ENCODE measurements around the gene DIO1.
A peak's percentile ranks its signal among the peaks of the same experiment; 100 is the strongest.

Gene DIO1

DNA sequence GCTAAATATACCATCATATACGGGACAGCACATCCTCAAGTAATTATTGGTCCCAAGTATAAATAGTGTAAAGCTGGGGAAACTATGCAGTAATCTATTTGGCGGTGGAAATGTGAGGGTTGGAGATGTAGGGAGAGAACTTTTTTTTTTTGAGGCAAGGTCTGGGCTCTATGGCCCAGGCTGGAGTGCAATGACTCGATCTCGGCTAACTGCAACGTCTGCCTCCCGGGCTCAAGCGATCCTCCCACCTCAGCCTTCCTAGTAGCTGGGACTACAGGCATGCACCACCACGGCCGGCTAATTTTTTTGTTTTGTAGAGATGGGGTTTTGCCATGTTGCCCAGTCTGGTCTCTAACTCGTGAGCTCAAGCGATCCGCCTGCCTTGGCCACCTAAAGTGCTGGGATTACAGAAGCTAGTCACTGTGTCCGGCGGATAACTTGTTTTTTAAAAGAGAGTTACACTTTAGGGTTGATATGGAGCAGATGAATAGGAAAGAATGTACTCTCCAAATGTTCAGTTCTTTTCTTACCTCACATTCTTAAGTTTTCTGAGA is 49.6 kb downstream of the DIO1 start:
- no peak for DNase-seq

DNA sequence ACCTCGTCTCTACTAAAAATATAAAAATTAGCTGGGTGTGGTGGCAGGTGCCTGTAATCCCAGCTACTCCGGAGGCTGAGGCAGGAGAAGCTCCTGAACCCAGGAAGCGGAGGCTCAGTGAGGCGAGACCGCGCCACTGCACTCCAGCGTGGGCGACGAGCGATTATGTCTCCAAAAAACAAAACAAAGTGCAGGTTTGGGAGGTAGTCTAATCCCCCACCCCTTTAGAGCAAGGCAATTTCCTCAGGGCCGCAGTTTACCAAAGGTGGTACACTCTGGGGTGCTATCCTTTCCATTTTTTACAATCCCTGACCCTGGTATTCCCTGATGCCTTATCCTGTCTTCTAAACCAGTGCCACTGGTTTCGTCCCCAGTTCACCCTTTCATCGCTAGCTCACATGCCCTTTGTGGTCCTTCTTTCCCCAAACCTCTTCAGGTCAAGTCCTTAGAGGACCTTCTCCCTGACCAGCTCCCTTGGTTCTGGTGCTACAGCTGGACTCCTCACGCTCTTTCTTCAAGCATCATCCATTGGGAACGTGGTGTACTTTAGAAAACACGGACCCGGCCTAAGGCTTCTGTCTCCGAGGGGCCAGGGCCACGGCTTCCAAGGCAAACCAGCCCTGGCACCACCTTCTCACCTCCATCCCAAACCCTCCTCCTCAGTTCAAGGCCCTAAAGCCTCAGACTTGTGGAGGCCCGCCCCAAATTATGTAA is 50.6 kb downstream of the DIO1 start:
- DNase-seq = no peak

DNA sequence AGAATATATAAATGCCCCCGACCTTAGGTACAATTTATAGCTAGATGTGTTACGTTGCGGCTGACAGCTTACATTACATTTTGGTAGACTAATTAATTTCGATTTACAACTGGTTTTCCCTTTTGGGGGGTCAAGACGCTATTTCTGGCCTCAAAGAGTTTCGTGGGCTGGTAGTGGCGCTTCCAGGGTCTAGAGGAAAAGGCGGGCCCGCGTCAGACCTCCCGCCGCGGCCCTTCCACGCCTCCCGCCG is 51.1 kb downstream of the DIO1 start:
- DNase-seq = no peak

DNA sequence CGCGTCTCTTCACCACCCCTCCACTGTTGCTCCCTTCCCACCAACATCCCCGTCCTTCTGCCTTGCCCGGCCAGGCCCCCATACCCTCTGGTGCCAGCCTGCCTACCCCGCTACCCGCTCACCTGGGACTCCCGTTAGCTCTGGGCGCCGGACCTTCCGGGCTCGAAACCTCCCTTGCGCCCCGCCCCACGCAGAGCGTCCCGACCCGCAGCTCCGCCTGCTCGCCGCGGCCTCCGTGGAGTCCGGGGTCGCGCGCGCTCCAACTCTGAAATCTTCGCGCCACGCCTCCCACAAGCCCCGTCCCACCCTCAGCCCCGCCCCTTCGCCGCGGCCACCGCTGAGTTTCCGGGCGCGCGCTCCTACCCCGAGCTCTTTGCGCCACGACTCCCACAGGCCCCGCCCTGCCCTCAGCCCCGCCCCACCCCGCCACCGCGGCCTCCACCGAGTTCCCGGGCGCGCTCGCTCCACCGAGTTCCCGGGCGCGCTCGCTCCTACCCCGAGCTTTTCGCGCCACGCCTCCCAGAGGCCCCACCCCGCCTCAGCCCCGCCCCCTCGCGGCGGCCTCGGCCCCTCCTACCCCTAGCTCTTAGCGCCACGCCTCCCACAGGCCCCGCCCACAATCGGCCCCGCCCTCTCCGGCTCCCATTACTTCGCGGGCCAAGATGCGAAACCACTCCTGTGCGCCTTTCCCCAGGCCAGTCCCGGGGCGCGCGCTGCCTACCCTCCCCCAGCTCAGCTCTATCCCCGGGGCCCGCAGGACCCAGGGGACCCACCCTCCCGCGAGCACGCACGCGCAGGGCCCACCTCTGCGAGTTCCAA is 51.7 kb downstream of the DIO1 start, which contains the start of gene IFT25:
Gene IFT25, minus strand, starts transcription at position 267 of the 819 bp plus-strand sequence. CDS start 5,617 bp downstream, outside the sequence.
- DNase-seq = peak; percentile 94

DNA sequence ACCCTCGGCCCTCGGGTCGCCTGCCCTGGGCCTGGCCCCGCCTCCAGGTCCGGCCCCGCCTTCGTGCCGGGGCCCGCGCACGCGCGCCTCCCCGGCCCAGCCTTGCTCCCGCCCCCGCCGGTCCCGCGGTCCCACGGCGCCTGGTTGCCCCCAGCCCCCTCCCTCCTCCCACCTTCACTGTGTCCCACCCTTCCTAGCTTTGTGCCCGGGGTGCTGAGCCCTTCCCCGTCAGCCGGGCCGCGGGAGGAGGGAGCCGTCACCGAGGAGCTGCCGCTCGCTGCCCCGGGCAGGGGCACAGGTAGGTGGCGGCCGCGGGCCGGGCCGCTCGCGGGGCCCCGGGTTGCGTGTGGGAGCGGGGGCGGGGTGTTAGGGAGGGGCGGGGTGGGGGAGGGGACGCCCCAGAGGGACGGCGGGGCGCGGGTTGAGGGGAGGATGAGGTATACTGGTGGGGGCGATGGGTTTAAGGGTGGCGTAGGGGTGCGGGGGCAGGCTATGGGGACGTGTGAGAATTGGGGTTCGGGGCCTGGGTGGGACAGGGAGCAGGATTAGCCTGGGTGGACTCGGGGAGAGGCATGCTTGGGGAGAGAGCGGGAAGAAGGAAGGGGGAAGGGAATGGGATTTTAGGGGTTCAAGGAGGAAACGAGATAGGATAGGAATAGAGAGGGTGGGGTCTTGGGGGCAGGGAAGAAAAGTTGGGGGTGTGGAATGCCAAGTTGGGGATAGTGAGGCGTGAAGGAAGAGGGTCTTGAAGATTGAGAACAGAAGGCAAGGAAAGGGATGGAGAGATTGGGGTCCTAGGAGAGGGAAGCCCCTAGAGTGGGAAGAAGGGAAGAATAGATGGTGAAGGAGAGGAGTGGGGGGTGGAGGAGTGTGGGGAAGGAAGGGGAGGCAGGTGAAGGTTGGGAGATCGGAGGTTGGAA is 52.5 kb downstream of the DIO1 start, which contains the start of gene LRRC42:
Gene LRRC42, plus strand, starts transcription at position 99 of the 920 bp plus-strand sequence. CDS start 5,650 bp downstream, outside the sequence.
- peak; percentile 94 for DNase-seq

DNA sequence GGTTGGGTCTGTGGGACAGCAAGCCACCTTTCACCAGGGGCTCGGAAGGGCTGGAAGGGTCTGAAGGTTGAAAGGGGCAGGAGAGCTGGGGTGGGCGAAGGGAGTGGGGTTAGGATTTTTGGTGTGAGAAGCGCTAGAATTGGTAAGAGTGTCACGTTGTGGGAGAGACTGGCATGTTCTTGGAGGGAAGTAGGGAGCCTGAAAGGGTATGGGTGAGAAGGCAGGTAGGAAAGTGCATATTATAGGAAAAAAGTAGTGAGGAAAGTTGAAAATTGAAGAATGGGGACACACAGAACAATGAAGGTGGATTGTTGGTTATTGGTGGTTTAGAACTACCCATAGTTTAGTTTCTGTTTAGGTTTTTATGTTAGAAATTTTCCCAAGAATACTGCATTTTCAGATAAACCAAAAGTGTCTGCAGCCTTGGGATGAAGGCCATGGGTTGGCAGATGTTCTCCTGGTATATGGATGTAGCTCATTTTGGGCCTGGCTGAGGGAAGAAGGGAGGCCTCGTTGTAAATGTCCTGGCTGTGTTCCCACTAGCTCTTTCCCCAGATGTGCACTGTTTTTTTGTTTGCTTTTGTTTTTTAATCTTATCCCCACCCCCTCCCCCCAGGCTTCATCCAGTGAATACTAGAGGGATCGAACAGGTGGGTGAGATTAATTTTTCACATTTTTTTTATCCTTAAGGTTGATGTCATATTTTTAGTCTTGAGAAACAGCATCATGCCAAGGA is 53.4 kb downstream of the DIO1 start:
- DNase-seq = no peak

DNA sequence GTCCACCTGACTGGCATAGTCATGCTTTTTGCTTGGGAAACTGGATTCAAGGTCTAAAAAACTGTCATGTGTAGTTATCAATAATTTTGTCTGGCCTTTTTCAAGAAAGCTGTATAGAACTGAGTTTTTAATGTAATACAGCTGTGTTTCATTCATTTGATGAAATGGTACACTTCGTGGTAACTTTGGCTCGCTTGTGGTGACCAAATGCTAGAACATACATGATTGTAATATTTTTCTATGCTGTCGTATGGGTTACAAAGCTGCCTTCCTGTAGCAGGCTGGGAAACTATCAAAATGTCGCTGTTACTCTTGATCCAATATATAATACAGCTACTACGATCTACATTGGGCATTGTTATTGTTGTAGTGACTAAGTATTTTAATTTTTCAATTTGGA is 54.3 kb downstream of the DIO1 start:
- no peak for DNase-seq

DNA sequence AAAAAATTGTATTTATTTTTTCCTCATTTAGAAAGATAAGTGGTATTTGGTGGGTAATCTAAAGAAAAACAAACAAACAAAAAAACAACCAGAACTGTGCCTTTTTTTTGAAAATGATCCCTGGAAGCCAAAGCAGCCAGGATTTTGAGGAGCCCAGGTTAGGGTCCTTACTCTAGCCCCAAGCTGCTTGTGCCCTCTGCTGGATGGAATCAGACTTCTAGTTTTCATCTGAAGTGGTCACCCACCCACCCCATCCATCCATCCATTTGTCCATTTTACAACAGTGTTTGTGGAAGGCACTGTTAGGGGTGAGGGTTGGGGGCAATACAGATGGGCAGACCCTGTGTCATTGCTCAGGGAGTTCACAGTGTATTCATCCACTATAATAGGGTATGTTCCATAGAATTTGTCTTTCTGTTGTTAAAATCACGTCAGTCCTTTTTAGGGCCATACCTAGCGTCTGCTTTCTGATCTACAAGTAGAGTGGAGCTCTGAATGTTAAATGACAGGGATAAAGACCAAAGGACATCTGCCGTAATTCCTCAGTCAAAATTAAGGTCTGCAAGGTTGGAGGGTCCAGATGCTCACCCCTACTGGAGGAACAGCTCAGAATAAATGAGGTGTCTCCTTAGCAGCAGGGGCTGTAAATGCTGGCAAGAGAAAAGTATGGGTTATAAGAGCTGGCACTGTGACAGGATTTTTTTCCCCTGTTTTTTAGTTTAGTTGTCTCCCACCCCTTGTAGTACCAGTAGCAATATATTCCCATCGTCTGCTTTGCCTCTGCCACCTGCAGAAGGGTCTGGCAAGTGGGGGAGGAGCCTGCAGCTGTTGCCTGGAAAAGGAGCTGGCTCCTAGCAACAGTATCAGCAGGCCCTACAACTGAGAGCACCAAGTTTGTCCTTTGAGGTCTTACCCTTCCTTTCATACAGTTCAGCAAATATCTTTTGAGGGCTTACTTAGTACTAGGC is 55.3 kb downstream of the DIO1 start:
- peak; percentile 68 for DNase-seq

DNA sequence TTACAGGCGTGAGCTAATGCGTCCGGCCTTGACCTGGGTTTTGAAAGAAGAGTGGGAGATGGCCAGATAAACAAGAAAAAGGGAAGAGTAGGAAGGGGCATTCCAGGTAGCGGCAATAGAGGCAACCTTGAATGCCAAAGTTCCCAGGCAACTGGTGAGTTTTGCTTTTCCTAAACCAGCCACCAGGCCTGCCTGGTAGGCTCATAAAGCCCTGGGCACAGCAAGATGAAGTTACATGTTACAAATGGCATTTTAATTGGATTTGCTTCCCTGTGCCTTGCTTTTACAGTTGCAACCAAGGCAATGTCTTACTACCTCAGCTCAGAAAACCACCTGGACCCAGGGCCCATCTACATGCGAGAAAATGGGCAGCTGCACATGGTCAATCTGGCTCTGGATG is 57.7 kb downstream of the DIO1 start:
- DNase-seq = no peak

DNA sequence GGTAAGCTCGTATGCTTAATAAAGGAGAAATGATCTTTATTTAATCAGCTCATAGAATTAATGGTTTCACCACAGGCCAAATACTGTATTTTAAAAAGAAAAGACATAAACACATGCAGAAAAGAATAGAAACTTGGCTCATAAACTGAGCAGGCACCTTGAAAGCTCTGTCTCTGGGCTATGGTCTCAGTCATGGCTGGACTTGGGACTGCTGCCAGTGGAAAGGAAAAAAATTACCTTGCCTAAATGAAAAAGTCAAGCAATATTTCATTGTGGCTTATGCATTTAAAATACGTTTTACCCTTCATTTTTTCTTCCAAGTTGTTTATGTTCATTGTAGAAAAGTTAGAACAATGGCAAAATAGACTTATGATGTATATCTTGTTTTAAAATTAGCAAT is 60.1 kb downstream of the DIO1 start:
- no peak for DNase-seq

DNA sequence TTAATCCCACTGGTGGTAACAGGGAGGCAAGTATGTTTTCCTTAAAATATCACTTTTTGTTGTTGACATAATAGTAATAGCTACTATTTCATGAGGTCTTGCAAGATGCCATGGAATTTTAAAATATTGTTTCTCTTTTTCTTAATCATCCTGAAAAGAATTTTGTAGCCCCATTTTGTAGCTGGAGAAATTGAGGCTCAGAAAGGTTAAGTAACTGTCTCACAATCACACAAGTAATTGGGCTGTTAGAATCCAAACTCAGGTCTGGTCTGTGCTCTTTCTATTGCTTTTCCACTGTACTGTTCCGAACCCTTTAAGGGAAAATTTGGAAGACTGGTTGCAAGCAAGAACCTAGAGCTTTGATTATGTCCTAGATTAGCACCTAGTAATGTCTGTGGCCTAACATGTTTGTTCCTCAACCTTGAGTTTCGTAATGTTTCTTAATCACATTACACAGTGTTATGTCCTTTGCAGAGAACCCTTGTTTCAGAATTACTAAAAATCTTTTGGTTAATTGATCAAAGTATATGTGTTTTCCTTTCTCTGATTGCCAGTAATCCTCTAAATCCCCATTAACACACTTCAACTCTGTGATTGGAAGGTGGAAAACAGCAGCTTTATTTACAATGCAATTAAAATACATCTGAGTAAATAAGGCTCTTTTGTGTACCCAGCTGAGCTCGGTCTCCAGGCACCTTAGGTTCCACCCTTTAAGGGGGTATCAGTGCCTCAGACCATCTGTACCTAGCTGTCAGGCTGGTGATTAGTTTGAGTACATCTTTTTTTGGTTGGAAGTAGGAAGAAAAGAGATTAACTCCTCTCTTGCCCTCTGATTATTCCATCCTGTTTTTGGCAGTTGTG is 62.6 kb downstream of the DIO1 start:
- peak; percentile 84 for DNase-seq

DNA sequence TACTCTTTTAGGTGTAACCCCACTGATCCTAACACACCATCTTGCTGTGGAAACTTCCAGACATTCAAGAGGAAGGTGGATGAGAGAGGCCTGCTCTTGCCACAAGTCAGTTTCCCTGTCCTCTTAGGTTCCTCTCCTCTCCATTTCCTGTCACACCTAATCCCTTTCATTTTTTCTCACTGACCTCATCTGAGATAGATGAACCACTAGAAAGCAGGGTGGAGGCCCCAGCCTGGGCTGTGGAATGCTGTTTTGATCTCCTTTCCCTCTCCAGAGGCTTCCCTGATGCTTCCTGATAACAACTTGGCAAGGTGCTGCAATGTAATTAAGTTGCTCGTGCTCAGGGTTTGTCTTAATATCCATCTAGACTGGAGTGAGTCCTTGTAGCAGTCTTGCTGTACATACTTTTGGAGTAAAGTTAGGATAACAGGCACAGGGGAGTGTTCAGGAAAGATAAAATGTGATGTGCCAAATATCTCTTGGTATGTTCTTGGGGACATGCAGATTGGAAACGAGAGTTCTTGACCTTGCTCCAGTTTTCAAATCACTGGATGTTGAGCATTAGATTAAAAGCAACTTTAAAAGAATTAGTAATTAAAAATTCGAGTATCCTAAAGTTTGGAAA is 63.3 kb downstream of the DIO1 start:
- peak; percentile 20 for DNase-seq

DNA sequence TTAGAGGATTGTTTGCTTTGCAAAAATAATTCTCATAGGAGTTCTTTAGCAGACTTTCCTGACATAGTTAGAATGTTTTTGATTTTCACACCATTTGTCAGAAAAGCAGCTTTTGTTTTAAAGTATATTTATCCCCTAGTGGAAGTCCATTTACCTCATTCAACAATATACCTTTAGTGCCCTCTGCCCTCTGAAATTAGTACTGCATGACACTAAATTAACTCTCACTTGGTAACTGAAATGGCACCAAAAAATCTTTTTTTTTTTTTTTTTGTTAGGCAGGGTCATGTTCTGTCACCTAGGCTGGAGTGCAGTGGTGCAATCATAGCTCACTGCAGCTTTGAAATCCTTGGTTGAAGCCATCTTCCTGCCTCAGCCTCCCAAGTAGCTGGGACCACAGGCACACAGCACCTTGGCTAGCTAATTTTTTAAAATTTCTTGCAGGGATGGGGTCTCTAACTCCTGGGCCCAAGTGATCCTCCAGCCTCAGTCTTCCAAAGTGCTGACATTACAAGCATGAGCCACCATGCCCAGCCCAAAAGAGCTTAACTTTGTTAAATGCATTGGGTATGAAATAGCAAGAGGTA is 65.8 kb downstream of the DIO1 start:
- DNase-seq = no peak

All from NCI-H345 (cell line).